Kidney epithelial cell (primary cell): ENCODE results near the gene UBE2G2. TPM values are rescaled to one million over a fixed set of nuclear protein-coding genes. Genes with fewer than 3 reads are reported as not detected.

ENCODE experiments used
- DNase-seq: peaks from one replicate; pipeline ENCODE4 v3.0.0-alpha.2; 2010; ENCODE audit warnings: low read depth
- H3K27me3 ChIP-seq: 2 replicates; pipeline ENCODE4 v1.6.0; 2011; ENCODE audit warnings: low read length; ENCODE audit not compliant: control insufficient read depth, insufficient read depth
- H3K36me3 ChIP-seq: 2 replicates; pipeline ENCODE4 v1.5.1; 2011; ENCODE audit warnings: low read length; ENCODE audit not compliant: control insufficient read depth, insufficient read depth
- H3K4me3 ChIP-seq: 2 replicates; pipeline ENCODE4 v1.5.1; 2011; ENCODE audit warnings: low read depth, mild to moderate bottlenecking, control low read depth, low read length
- total RNA-seq: library from RNA; depleted of rRNA; stranded (reverse); fragments of >200 nt; gene quantifications from 2 replicates; pipeline ENCODE4 v1.2.3, GENCODE V29; 2015
- TF ChIP-seq, protein P1 (sequence below): IDR thresholded peaks from 2 replicates; pipeline ENCODE4 v1.5.1; 2011; ENCODE audit warnings: mild to moderate bottlenecking, moderate library complexity, low read length, control low read depth, inconsistent platforms; ENCODE audit not compliant: insufficient read depth, poor library complexity, severe bottlenecking

Gene UBE2G2
- total RNA-seq, 1 donor from 2014 or later: 40.6 TPM

DNA sequence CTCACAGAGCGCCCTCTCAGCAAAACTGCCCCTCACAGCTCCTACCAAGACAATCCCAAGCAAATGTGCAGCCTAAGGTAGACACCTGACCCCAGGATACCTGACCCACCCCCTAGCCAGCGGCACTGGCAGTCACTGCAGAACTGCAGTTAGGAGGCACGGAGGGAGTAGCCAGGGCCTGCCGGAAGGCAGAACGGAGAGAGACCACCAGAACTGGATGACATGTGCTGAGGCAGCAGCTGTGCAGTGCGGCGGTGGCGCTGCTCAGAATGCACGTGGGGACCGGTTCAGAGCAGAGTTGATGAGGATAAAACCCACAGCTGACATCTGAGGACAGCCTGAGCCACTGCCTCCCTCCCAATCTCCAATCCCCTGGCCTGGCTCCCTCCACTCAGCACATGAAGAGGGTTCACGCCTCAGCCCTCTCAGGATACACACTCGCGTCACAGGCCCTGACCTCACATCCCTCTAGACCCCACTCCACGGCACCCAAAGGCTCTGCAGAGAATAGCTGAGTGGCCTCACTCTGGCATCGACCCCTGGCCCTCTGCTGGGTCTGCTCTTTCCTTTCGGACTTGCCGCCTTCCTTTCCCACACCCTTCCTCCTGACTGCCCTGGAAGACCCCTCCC, 29.6 kb downstream of the UBE2G2 start:
- DNase-seq: no peak
- H3K4me3 ChIP-seq: no peak overlapping the region
- TF ChIP-seq, protein P1, sequence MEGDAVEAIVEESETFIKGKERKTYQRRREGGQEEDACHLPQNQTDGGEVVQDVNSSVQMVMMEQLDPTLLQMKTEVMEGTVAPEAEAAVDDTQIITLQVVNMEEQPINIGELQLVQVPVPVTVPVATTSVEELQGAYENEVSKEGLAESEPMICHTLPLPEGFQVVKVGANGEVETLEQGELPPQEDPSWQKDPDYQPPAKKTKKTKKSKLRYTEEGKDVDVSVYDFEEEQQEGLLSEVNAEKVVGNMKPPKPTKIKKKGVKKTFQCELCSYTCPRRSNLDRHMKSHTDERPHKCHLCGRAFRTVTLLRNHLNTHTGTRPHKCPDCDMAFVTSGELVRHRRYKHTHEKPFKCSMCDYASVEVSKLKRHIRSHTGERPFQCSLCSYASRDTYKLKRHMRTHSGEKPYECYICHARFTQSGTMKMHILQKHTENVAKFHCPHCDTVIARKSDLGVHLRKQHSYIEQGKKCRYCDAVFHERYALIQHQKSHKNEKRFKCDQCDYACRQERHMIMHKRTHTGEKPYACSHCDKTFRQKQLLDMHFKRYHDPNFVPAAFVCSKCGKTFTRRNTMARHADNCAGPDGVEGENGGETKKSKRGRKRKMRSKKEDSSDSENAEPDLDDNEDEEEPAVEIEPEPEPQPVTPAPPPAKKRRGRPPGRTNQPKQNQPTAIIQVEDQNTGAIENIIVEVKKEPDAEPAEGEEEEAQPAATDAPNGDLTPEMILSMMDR: no peak
- H3K36me3 ChIP-seq: no peaks in the 10 kb centered on the region
- H3K27me3 ChIP-seq: no peaks in the 10 kb centered on the region

DNA sequence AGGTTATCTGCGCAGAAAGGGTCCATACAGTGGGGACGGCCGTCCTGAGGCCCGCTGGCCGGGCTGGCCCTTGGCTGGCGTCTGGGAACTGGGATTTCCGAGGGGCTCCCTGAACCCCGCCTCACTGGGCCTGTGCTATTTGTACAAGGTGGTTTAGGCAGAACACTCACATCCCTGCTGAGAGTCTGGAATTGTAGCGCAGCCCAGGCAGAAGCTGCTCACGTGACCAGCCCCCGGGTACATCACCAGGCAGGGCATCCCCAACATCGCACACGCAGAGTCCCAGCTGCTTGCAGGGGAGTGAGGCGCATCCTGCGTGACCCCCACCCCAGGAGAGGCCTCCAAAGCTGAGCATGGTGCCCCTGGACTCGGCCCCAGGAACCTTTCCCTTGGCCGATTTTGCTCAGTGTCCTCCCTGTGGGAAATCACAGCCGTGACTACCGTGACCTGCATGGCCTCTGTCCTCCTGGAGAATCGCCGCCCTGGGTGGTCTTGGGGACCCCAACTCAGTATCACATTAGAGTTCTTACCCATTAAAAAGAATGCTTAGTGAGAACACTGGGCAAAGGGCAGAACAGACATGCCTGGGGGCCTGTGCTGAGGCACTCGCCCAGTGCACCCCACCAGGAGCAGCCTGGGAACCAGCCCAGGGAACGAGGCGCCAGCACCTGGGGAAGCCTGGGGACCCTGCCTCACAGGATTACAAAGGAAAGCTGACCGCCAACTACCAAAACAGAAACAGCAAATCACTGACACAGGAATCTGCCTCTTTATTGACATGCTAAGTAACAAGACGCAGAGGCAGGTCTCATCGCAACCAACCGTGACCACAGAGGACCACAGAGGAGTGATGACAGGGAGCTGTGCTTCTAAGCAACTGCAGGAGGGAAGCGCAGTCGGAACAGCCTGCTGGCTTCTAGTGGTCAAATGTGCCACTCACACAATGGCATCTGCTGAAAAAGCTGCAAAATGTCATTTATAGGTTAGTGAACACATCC, 33.5 kb downstream of the UBE2G2 start:
- Histone ChIP-seq H3K4me3 (no peak overlapping the region), H3K27me3 (no peaks in the 10 kb centered on the region), H3K36me3 (no peaks in the 10 kb centered on the region)
- TF ChIP-seq, protein P1: no peak
- no peak for DNase-seq

DNA sequence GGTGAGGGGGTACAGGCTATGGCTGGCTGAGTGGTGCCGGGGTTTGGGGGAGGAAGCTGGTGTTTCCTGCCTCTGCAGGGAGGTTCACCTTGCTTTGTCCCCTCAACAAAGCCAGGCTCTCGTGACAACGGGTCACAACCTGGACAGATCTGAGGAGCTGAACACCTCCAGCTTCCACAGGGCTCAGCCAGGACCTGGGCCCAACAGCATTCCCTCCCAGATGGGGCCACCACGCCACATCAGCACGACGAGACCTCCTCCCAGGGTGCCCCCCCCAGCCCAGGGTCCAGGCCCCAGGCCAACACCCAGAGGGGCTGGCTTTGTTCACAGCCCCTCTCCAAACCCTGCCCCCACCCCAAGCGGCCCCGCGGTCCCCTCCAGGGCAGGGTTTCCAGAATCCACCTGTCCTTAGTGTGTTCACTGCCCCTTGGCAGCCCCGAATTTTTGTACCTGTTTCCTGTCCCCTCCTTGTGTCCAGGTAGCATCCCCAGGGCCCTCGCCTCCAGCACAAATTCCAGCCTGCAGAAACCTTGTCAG, 34.7 kb downstream of the UBE2G2 start:
- DNase-seq: no peak
- TF ChIP-seq, protein P1: no peak
- no peak overlapping the region for H3K4me3 ChIP-seq

DNA sequence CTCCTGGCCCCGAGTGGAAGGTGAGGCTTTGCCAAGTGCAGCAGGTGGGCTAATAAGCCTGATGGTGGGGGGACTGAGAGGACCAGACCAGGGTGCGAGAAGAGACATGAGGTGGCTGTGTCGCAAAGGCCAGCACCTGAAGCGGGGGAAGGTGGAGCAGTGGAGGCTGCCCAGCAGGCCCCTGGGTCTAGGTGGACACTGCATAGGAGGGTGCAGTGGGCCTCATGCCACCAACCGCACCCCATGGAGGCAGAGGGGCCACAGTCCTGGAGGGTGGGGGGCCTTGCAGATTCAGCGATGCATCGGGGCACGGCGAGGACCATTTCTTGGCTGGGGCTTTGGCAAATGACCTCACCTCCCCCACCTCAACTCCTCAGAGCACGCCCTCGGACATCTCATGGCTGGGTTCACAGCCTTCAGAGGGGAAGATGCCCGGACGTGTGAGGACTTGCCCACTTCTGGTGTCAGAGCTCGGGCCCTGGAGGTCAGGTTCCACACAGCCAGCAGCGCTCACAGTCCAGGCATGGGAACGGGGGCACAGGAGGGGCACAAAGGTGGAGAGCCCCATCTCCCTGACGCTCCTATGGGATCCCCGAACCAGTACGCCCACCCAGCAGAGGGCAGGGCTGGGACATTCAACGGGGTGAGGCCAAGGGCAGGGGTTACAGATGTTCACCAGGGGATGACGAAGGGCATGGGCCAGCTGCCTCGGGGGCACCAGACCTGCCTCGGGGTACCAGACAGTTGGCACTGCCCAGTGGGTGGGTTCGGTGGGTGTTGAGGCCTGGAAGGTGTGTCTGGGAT, 35.4 kb downstream of the UBE2G2 start:
- TF ChIP-seq, protein P1: no peak
- DNase-seq: no peak
- no peaks in the 10 kb centered on the region for H3K36me3 ChIP-seq
- no peak overlapping the region for H3K4me3 ChIP-seq
- H3K27me3 ChIP-seq: peaks cover 3% of the 10 kb centered on the region

More for the DNA sequence above, 34.7 kb downstream of the UBE2G2 start:
- no peaks in the 10 kb centered on the region for H3K36me3 ChIP-seq
- peaks cover 3% of the 10 kb centered on the region for H3K27me3 ChIP-seq

DNA sequence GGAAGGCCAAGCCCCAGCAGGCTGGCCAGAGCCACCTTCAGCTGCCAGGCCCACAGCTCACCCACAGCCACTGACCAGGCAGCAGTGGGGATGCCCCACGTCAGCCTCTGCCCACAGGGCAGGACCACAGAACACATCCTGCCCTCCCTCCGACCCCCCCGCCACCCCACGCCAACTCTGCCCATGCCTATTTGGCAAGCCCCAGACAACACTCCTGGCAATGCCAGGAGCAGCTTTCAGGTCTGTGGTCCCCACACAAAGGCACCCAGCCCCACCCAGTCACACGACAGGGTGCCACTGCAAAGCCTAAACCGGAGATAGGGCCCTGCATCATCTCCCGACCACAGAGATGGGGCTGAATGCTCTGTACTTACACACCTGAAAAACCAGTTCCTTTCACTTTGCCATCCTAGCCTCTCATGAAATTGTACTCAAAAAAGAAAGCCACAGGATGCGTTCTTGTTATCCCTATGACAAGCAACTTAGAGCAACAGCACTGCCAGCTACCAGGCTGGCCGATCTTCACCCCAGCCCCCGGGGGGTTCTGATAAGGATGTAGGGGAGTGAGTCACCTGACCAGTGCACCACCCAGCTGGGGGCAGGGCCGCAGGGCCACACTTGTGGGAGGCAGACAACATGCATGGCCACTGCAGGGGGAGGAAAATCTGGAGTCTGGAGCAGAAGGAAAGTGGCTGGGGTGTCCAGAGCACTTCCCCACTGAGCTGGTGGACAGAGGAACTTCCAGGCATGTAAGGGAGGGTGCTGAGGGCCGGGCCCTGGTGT, 36.2 kb downstream of the UBE2G2 start:
- Histone ChIP-seq H3K27me3 (peaks cover 3% of the 10 kb centered on the region), H3K36me3 (no peaks in the 10 kb centered on the region), H3K4me3 (no peak overlapping the region)
- TF ChIP-seq, protein P1: no peak
- no peak for DNase-seq
